ENCODE results near the gene GALNT7. TPM values are rescaled to one million over a fixed set of nuclear protein-coding genes. Genes with fewer than 3 reads are reported as not detected.

GALNT7 gene
- total and polyA plus RNA-seq, 2 donors (not counting 3 experiments of a cell fraction or from before 2014, with no cell fraction given) = 19.6 to 54.6 TPM

DNA sequence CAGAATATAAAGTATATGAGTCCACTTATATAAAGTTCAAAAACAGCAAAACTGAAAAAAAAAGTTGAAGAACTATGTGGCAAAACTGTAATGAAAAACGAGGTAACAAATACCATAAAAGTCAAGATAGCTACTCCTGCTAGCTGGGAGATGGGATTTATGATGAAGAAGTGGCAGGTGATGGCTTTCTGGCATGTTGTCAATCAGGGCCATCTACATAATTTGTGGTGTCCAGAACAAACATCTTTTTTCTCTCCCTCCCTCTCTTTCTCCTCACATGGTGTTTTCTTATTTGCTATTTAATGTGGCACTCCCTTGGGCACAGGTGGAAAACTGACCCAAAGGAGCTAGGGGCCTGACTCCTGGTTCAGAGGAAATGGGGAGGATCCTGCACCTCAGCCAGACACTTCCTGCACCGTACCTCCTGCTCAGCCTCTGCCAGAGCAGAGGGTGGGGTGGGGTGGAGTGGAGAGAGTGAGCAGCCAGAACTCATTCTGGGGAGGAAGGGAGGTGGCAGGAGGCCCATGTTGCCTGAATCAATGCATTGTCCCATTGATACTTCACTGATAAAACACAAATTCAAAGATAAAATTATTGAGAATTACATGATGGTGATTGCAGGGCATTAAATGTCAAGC lies 196.9 kb downstream of the GALNT7 start:
- no peak overlapping the region for H3K9ac ChIP-seq (replicated peaks; ENCODE audit: extremely low read depth, insufficient read depth, low read length)

More for the DNA sequence above, 196.9 kb downstream of the GALNT7 start:
- Histone ChIP-seq H3K4me3 (replicated peaks in 1 of 3; ENCODE audit: insufficient read depth in 1 of 3, low read depth in 1 of 3, low read length in 3 of 3) (no peak overlapping the region), H3K9me1 (replicated peaks; ENCODE audit: control insufficient read depth, extremely low read depth, insufficient read depth, low read length) (no peaks in the 10 kb centered on the region), H3K27ac (ENCODE audit: insufficient read depth, low read depth, low read length) (no peak overlapping the region), H3K4me1 (ENCODE audit: control insufficient read depth, extremely low read depth, insufficient read depth, low read length) (peaks cover 19% of the 10 kb centered on the region), H3K36me3 (ENCODE audit: control insufficient read depth in 2 of 2, extremely low read depth in 1 of 2, insufficient read depth in 2 of 2, low read length in 2 of 2) (no peaks in the 10 kb centered on the region), H2AFZ (ENCODE audit: low read depth, low read length) (no peak overlapping the region), H3K79me2 (ENCODE audit: control insufficient read depth, insufficient read depth, low read length) (no peaks in the 10 kb centered on the region), H3K27me3 (ENCODE audit: control insufficient read depth in 2 of 2, insufficient read depth in 2 of 2, low read length in 2 of 2) (no peaks in the 10 kb centered on the region), H3K9me3 (replicated peaks; ENCODE audit: control insufficient read depth, insufficient read depth, low read length) (no peaks in the 10 kb centered on the region), H4K20me1 (replicated peaks; ENCODE audit: control insufficient read depth, extremely low read depth, insufficient read depth, low read length) (no peaks in the 10 kb centered on the region), H3K4me2 (ENCODE audit: insufficient read depth, low read length) (no peak overlapping the region)
- POLR2A ChIA-PET = interaction anchor here (1.2 kb wide), 1 partner anchor 31 kb away, joined by 5 read pairs; the partner anchor contains the start of gene HMGB2
- TF ChIP-seq GATA2 (IDR thresholded peaks at IDR 0.05; ENCODE audit: insufficient read depth, insufficient read length, low read depth, low read length) = no peak
- TF ChIP-seq JUN (IDR thresholded peaks at IDR 0.05; ENCODE audit: borderline replicate concordance, insufficient read depth, insufficient read length, low read depth) = no peak
- TF ChIP-seq MYC (IDR thresholded peaks at IDR 0.05; ENCODE audit: low read depth, low read length) = no peak
- TF ChIP-seq POLR2A (IDR thresholded peaks at IDR 0.05; ENCODE audit: low read depth, low read length) = no peak
- no peak for TF ChIP-seq EZH2 (IDR thresholded peaks at IDR 0.05; ENCODE audit: borderline replicate concordance, low read depth, low read length, severe bottlenecking)
- TF ChIP-seq, protein P1, sequence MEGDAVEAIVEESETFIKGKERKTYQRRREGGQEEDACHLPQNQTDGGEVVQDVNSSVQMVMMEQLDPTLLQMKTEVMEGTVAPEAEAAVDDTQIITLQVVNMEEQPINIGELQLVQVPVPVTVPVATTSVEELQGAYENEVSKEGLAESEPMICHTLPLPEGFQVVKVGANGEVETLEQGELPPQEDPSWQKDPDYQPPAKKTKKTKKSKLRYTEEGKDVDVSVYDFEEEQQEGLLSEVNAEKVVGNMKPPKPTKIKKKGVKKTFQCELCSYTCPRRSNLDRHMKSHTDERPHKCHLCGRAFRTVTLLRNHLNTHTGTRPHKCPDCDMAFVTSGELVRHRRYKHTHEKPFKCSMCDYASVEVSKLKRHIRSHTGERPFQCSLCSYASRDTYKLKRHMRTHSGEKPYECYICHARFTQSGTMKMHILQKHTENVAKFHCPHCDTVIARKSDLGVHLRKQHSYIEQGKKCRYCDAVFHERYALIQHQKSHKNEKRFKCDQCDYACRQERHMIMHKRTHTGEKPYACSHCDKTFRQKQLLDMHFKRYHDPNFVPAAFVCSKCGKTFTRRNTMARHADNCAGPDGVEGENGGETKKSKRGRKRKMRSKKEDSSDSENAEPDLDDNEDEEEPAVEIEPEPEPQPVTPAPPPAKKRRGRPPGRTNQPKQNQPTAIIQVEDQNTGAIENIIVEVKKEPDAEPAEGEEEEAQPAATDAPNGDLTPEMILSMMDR (IDR thresholded peaks at IDR 0.05; ENCODE audit: extremely low read depth in 1 of 2, insufficient read depth in 1 of 2, low read depth in 1 of 2, low read length in 2 of 2) = no peak
- no peak for TF ChIP-seq POLR2AphosphoS5 (IDR thresholded peaks at IDR 0.05; ENCODE audit: insufficient read depth, low read depth, low read length)
- TF ChIP-seq FOS (IDR thresholded peaks at IDR 0.05; ENCODE audit: borderline replicate concordance, insufficient read depth, low read length) = no peak
- TF ChIP-seq, protein P2, sequence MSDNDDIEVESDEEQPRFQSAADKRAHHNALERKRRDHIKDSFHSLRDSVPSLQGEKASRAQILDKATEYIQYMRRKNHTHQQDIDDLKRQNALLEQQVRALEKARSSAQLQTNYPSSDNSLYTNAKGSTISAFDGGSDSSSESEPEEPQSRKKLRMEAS (IDR thresholded peaks at IDR 0.05; ENCODE audit: insufficient read depth, insufficient read length) = no peak
- no peak for DNase-seq (ENCODE audit: low read depth, low spot score)
- intact Hi-C loops (cut with micrococcal nuclease) (no loop called here), dilution Hi-C loops (cut with MboI; ENCODE audit: extremely low pct_ligation_motif_present, low sequenced_read_pairs) (no loop called here)
- CTCF ChIA-PET = interaction anchor here (1.1 kb wide), 1 partner anchor 47 kb away, joined by 3 read pairs; no protein-coding TSS in a partner anchor
- no peak for FAIRE-seq
- BruUV-seq (replicated peaks) = no TSS peak

Measured in endothelial cell of umbilical vein (primary cell).